HG02763 (cell line): ENCODE measurements around the gene SPSB4.
"Not testable (repeated sequence)": the region's sequence is repeated elsewhere in the genome, so short reads cannot be mapped to it uniquely, and the experiment has no call there.

Source experiments
- ATAC-seq: cut with Tn5 transposase; IDR thresholded peaks from one replicate; pipeline ENCODE4 v1.9.1; 2021; ENCODE audit warnings: mild to moderate bottlenecking, moderate library complexity; ENCODE audit not compliant: unreplicated experiment

Gene SPSB4

DNA sequence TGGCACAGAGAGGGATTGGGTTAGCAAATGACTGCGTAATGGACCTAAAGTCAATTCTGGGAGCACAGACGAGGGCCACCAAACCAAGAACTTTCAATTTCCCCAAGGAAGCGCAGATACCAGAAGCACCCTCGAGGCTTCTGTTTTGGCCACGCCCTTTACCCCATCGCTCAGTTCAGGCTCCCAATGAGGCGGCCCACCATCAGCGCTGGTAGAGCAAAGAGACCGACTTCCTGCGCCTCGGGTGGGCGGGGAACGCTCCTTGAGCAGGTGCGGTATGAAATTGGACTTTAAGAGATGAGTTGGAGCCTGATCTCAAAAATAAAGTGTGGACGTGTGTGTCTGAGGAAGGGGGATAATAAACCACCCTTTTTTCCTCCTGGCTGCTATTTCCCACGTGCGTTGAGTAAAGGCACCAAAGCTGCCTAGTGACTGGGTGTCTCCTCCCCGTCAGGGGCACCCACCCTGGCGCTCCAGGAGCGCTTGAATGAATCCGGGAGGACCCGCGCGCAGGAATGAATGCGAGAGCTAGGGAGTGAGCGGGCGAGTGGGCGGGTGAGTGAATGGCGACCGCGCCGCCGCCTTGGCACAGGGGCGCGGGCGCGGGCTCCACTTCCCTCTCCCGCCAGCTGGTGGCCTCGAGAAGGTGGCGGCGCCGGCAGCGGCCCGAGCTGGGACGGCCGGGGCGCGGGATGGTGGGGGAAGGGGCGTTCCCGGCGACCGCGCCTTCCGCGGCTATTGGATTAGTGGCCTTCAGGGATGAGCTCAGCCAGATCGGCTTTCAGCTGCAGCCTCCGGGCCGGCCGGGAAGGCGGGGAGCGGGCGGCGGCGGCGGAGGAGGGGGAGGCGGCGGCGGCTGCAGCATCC is at the start of gene SPSB4:
SPSB4 (plus strand) TSS at position 772 of the 867 bp plus-strand sequence. CDS start 14,758 bp downstream, outside the sequence.
- no peak for ATAC-seq

DNA sequence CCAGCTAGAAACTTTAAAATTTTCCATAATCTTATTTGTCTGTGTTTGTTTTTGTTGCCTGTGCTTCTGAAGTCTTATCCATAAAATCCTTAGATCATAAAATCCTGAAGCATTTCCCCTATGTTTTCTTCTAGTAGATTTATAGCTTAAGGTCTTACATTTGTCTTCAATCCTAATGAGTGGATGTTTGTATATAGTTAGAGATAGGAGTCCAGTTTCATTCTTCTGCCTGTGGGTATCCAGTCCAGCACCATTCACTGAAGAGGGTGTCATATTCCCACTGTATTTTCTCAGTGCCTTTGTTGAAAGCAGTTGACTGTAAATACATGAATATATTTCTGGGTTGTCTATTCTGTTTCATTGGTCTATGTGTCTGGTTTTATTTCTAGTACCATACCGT is 44.8 kb upstream of the SPSB4 start:
- no peak for ATAC-seq

GRCh38 chr3:141009496-141009895 is 41.7 kb upstream of the SPSB4 start:
- no peak for ATAC-seq

DNA sequence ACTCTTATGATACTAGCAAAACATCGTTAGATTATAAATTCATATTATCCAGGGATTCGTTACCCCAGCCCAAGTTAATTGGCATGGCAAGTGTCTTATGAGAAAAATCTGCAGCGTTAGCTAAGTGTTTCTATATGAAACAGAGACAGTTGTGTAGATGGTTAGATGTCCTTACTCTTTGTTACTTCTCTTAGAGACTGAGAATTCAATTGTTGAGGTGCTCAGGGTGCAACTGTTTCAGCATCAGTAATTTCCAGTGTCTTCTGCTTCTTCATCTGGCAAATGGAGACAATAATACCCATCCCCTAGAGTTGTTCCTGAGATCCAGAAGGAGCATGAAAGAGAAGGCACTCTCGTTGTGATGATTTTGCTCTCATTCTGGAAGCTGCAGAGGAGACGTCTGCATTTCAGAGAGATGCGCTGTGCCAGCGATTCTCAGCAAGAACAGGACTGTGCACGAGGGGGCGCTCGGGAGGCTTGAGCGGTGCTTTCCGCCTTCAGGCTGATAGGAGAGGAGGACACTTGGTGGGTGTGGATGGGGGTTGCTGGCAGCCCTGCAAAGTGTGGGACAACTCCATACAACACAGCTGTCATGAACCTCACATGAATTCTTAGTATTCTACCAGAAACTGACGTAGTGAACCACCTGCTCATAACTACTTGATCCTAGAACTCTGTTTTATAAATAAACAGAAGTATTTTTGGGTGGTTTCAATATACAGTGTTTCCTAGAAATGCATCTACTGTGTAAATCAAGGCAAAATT is 39.7 kb upstream of the SPSB4 start:
- ATAC-seq, result no peak

DNA sequence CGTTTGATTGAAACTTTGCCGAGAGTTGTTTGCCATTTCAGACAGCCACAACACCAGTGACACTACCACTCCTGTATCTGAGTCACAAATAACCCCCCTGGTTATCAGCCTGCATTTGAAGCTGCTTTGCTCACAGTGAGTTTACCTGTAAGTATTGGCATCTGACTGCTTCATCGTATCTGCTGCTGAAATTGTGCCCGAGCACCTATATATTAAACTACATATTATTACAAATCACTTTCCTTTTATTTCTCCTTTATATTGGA is 39.2 kb upstream of the SPSB4 start:
- no peak for ATAC-seq

DNA sequence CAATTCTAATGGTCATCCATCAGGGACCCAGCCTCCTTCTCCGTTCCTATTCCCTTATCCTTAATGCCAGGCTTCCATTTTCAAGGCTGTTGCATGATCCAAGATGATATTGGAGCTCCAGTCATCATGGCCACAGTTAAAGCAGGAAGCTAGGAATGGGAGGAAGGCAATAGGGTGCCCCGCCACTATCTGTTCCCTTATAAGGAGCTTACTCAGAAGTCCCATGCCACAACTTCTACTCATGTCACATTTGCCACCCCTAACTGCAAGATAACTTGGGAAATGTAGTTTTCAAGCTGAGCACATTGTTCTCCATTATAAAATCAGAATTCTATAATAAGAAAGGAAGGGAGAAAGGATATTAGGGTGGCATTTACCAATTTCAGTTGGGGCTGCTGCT is 38.6 kb upstream of the SPSB4 start:
- no peak for ATAC-seq

- no peak for ATAC-seq
Observed at GRCh38 chr3:141015481-141015880, 35.7 kb upstream of the SPSB4 start.

GRCh38 chr3:141017366-141018322 is 33.5 kb upstream of the SPSB4 start:
- not testable (repeated sequence) for ATAC-seq

- no peak for ATAC-seq
Observed at GRCh38 chr3:141019244-141019643, 31.9 kb upstream of the SPSB4 start.

GRCh38 chr3:141020143-141020830 is 30.9 kb upstream of the SPSB4 start:
- no peak for ATAC-seq

DNA sequence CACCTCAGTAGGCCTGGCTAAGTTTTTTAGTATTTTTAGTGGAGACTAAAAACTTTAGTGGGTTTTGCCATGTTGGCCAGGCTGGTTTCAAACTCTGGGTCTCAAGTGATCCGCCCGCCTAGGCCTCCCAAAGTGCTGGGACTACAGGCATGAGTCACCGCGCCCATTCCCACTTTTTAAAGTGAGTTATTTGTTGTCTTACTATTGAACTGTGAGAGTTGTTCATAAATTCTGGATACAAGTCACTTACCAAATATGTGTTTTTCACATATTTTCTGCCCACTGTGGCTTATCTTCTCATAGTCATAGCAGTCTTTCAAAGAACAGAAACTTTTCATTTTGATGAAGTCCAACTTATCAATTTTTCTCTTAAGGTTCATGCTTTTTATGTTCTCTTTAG is 29.9 kb upstream of the SPSB4 start:
- no peak for ATAC-seq

DNA sequence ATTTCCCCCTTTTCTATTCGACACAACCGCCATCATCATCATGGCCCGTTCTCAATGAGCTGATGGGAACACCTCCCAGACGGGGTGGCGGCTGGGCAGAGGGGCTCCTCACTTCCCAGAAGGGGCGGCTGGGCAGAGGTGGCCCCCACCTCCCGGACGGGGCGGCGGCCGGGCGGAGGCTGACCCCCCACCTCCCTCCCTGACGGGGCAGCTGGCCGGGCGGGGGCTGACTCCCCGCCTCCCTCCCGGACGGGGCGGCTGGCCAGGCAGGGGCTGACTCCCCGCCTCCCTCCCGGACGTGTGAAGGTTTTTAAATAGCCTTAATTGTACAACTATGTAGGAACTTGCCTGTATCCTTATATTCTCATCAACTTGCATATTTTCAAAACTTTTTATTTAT is 20.9 kb upstream of the SPSB4 start:
- no peak for ATAC-seq

DNA sequence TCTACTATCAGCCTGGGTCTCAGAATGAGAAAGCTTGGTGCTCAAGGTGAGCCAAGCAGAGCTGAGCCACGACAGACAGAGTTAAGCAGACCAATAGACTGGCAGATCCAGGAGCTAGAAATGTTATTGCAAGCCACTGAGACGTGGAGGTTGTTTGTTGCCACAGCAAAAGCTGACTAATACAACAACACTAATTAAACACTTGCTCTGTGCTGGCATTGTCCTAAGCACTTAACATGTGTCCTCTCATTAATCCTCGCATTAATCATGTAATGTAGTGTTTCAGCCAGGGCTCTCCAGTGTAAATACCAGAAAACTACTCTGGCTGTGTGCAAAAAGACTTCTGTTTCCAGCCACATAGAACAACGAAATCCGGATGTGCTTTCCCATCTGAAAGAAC is 11.6 kb upstream of the SPSB4 start:
- no peak for ATAC-seq

DNA sequence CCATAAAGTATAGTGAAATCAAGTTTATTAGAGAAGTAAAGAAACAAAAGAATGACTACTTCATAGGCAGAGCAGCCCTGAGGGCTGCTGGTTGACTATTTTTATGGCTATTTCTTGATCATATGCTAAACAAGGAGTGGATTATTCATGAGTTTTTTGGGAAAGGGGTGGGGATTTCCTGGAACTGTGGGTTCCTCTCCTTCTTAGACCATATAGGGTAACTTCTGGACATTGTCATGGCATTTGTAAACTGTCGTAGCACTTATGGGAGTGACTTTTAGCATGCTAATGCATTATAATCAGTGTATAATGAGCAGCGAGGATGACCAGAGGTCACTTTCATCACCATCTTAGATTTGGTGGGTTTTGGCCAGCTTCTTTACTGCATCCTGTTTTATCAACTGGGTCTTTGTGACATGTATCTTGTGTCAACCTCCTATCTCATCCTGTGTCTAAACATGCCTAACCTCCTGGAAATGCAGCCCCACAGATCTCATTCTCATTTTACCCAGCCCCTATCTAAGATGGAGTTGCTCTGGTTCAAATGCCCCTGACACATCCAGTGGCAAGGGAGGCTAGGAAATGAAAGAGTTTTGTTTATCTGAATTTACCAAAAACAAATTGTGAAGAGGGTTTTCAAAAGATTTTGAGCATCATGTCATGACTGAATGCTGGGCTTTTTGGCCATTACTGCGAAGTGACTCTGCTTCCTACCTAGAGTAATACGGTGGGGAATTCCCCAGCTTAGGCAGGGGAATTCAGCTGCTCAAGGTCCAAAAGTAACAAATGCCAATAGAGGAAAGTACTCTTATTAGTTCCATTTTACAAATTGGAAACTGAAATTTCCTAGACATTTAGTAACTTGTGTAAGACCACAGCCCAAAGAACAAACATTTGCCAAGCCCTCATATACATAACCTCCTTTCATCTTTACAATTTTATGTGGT is 6.2 kb upstream of the SPSB4 start:
- ATAC-seq, result no peak

- no peak for ATAC-seq
Observed at GRCh38 chr3:141045849-141046248, 5.3 kb upstream of the SPSB4 start.

DNA sequence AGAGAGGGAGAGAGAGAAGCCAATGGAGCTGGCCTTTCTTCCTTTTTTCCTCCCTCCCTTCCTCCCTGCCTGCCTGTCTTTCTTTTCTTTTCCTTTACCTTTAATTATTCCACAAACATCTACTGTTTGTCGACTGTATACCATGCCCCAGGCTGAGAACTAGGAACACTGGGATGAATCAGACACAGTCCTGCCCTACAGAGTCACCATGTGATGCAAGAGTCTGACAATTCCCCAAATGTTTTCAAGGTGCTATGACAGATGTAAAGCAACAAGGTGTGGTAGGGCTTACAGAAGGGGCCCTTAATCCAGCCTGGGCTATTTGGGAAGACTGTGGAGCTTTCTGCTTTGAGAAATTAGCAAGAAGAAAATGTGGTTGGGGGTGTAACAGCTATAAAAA is 4.0 kb upstream of the SPSB4 start:
- ATAC-seq, result no peak

DNA sequence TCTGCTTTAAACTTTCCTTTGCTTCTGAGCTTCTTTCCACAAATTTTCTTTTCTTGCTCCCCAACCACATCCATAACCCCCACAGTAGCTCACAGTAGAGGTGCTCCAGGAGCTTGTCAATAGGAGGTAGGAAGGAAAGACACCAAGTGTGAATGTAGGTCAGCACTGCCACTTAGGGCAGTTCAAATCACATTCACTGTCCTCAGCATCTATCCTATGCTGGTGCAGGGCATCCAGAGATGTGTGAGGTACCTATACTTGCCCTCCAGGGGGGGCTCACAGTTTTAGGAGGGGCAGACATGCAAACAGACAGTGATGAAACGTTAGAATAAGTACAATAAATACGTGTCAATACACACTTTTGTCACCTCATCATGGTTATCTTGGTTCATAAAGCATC is 1.5 kb upstream of the SPSB4 start:
- ATAC-seq, result no peak

DNA sequence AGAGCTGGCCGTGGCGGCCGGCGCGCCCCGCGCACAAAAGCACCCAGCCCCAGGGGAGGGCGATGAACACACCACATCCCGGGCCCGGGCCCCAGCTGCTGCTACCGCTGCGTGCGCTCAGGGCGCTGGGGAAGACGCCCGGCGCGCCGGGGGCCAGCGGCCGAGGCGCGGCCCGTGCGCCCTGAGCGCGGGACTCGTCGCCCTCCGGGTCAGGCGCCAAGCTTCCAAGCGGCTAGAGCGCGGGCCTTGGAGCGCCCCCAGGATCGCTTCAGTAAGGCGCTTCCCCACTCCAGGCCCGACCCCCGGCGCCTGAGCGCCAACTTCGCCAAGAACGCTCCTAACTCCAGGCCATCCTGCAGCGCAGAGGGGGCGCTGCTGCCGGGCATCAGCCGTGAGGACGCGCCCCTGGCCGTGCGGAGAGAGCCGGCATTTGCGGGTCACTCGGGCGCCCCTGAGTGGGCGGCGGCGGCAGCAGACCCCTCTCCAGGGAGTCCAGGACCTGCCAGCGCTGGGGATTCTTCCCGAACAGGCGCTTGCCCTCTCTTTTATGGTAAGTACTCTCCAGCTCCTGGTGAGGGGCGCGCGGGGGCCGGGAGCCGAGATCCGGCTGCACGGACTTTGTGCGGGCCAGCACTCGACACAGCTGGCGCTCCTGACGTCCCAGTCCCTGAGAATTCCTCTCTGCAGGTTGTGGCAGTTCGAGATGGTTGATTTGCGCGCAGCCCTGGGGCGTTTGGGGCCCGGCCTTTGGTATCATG is 475 bp downstream of the SPSB4 start:
- no peak for ATAC-seq
